GM13976 (cell line): ENCODE results near the gene HPRT1.
A peak's percentile ranks its signal among the peaks of the same experiment; 100 is the strongest.

ENCODE experiments used
- DNase-seq: peaks from one replicate; pipeline ENCODE4 v3.0.0; 2012; ENCODE audit warnings: low spot score
- in situ Hi-C: fragments of 300-500 bp; cut with MboI; formaldehyde crosslinking; loops from one replicate; pipeline ENCODE4 v1.12.0; 2022; ENCODE audit warnings: low sequenced_read_pairs, mixed read lengths, inconsistent platforms; ENCODE audit not compliant: unreplicated experiment
- TF ChIP-seq, protein P1 (sequence below): IDR thresholded peaks from 2 replicates; pipeline ENCODE4 v1.5.1; 2012; ENCODE audit warnings: borderline replicate concordance, mild to moderate bottlenecking; ENCODE audit not compliant: insufficient read depth; ENCODE audit errors: extremely low read depth, missing control alignments, control extremely low read depth

Gene HPRT1

DNA sequence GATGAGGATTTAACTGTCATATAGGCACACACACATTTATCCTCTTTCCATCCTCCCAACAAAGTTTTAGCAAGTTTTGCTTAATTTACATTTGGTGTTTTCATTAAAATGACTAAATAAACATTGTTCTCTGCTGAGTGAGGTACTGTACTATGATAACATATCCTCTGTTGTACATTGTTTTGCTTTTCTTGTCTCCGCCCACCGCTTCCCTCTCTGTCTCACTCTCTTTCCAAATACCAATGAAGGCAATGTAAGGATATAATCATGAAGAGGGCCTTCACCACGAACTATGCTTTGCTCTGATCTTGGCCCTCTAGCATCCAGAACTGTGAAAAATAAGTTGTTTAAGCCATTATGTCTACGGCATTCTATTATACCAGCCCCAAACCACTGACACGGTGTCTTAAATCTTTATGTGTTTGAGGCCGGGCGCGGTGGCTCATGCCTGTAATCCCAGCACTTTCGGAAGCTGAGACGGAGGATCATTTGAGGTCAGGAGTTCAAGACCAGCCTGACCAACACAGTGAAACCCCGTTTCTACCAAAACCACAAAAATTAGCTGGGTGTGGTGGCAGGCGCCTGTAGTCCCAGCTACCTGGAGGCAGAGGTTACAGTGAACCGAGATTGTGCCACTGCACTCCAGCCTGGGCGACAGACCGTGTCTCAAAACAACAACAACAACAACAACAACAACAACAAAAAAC is 65.3 kb downstream of the HPRT1 start:
- TF ChIP-seq, protein P1, sequence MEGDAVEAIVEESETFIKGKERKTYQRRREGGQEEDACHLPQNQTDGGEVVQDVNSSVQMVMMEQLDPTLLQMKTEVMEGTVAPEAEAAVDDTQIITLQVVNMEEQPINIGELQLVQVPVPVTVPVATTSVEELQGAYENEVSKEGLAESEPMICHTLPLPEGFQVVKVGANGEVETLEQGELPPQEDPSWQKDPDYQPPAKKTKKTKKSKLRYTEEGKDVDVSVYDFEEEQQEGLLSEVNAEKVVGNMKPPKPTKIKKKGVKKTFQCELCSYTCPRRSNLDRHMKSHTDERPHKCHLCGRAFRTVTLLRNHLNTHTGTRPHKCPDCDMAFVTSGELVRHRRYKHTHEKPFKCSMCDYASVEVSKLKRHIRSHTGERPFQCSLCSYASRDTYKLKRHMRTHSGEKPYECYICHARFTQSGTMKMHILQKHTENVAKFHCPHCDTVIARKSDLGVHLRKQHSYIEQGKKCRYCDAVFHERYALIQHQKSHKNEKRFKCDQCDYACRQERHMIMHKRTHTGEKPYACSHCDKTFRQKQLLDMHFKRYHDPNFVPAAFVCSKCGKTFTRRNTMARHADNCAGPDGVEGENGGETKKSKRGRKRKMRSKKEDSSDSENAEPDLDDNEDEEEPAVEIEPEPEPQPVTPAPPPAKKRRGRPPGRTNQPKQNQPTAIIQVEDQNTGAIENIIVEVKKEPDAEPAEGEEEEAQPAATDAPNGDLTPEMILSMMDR: no peak
- in situ Hi-C loops: no loop called here
- no peak for DNase-seq

DNA sequence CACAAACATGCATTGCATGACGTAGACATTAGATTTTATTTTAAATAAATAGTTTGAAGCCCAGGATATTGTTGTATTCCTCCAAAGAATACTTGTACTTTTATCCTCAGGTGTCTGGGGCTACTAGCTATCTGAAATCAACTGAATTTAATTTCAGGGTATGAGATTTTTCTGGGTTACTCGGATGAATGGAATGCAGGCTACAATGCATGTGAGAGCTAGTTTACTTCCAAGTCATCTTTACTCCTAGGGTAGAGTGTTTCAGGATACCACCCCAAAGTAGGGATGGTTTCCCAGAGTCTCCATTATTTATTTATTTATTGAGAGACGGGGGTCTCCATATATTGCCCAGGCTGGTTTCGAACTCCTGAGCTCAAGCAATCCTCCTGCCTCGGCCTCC is 66.4 kb downstream of the HPRT1 start:
- no peak for DNase-seq
- TF ChIP-seq, protein P1: no peak
- in situ Hi-C loops: no loop called here

DNA sequence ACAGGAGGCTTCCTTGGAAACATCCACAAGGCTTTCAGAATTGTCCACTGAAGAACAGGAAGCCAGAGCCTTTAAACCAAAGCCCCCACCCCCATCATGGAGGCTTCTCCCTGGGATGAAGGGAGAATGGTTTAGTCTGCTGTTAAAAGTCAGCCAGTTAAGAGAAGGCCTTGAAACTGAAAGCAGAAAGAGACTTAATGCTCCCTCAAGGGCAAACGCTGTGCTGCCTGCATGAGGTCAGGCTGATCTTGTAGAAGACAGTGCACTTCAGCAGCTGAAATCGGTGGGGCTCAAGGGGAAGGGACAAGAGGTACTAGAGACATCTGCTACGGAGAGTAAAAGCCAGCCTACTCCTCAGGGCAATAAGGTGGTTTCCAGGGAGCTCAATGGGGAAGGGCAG is 69.0 kb downstream of the HPRT1 start:
- TF ChIP-seq, protein P1: no peak
- in situ Hi-C loops: no loop called here
- peak; percentile 36 for DNase-seq

DNA sequence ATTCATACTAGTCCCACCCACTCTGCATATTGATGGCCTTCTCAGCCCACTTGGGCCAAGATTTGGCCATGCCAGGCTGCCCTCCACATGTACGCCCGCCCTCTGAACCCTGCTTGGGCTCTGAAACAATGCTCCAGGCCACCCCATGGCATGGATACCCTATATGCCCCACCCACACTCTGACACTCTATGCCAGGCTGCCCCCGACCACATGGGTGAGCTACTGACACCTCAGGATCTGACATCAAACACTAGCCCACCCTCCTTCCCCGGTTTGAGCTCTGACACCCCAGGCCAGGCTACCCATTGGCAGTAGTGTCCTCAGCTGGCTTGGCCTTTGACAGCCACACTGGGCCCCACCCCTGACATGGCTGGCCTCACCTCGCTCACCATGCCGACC is 69.5 kb downstream of the HPRT1 start:
- no peak for DNase-seq
- TF ChIP-seq, protein P1: no peak
- in situ Hi-C loops: no loop called here

DNA sequence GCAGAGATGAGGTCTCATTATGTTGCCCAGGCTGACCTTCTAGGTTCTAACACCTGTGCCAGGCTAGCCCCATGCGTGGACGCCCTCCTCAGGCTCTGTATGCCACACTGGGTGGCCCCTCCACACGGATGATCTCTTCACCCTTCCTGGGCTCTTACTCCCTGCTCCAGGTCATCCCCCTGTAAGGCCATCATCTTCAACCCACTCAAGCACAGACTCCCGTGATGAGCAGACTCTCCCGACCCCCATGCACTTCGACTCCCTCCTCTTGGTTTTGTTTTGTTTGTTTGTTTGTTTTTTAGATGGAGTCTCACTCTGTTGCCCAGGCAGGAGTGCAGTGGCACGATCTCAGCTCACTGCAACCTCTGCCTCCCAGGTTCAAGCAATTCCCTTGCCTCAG is 70.9 kb downstream of the HPRT1 start:
- TF ChIP-seq, protein P1: no peak
- no peak for DNase-seq
- in situ Hi-C loops: no loop called here

DNA sequence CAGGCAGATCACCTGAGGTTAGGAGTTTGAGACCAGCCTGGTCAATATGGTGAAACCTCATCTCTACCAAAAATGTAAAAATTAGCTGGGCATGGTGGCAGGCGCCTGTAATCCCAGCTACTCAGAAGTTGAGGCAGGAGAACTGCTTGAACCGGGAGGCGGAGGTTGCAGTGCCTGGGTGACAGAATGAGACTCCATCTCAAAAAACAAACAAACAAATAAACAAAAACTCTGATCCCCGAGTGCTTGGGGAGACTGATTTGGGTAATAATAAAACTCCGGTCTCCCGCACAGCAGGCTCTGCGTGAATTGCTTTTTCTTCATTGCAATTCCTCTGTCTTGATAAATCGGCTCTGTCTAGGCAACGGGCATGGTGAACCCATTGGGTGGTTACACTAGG is 73.4 kb downstream of the HPRT1 start:
- TF ChIP-seq, protein P1: no peak
- no peak for DNase-seq
- in situ Hi-C loops: no loop called here
